Stimulated activated CD4-positive, alpha-beta T cell treated with anti-CD3 and anti-CD28 coated beads, Interleukin-1b, Interleukin-23, amount 100 ng/mL, for 1 hour (primary cell): ENCODE data around the gene CBFA2T3.
"Not testable (repeated sequence)": the region's sequence is repeated elsewhere in the genome, so short reads cannot be mapped to it uniquely, and the experiment has no call there.

ENCODE experiments used
- DNase-seq, 2 donors: peaks; one replicate each; pipeline ENCODE4 v3.0.0-alpha.2; 2020; ENCODE audit warnings: low read depth in 2 of 2

Gene CBFA2T3

GRCh38 chr16:88909431-88910210, 67.4 kb downstream of the CBFA2T3 start:
- DNase-seq = no peak

- no peak for DNase-seq
Measured at GRCh38 chr16:88908307-88908706, 68.7 kb downstream of the CBFA2T3 start.

- no peak for DNase-seq
Measured at GRCh38 chr16:88907768-88908167, 69.2 kb downstream of the CBFA2T3 start.

- DNase-seq = no peak
Measured at GRCh38 chr16:88906535-88907105, 70.4 kb downstream of the CBFA2T3 start.

GRCh38 chr16:88906020-88906419, 71.0 kb downstream of the CBFA2T3 start:
- no peak for DNase-seq

GRCh38 chr16:88905563-88905962, 71.4 kb downstream of the CBFA2T3 start:
- no peak for DNase-seq

- DNase-seq = no peak
Measured at GRCh38 chr16:88904676-88905365, 72.2 kb downstream of the CBFA2T3 start.

- DNase-seq = no peak
Measured at GRCh38 chr16:88903267-88903666, 73.7 kb downstream of the CBFA2T3 start.

- no peak for DNase-seq
Measured at GRCh38 chr16:88902744-88903143, 74.3 kb downstream of the CBFA2T3 start.

GRCh38 chr16:88901718-88902337, 75.2 kb downstream of the CBFA2T3 start:
- no peak for DNase-seq

GRCh38 chr16:88900662-88901052, 76.3 kb downstream of the CBFA2T3 start:
- DNase-seq = no peak

GRCh38 chr16:88899901-88900661, 76.9 kb downstream of the CBFA2T3 start:
- no peak for DNase-seq

- DNase-seq = no peak
Measured at GRCh38 chr16:88897696-88898425, 79.1 kb downstream of the CBFA2T3 start.

GRCh38 chr16:88896238-88897070, 80.6 kb downstream of the CBFA2T3 start:
- no peak for DNase-seq

GRCh38 chr16:88895335-88895734, 81.7 kb downstream of the CBFA2T3 start:
- DNase-seq = no peak

- DNase-seq = no peak
Measured at GRCh38 chr16:88894681-88895300, 82.2 kb downstream of the CBFA2T3 start.

GRCh38 chr16:88894266-88894665, 82.7 kb downstream of the CBFA2T3 start:
- not testable (repeated sequence) for DNase-seq

GRCh38 chr16:88893127-88893968, 83.7 kb downstream of the CBFA2T3 start:
- no peak for DNase-seq

GRCh38 chr16:88892065-88892464, 84.9 kb downstream of the CBFA2T3 start:
- DNase-seq = no peak
